MG63 (cell line): Measurements from ENCODE around the gene HSPB2. TPM values are rescaled to one million over a fixed set of nuclear protein-coding genes. Genes with fewer than 3 reads are reported as not detected.

Experiments
- DNase-seq: peaks from one replicate; pipeline ENCODE4 v3.0.0-alpha.2; 2020
- H3K27me3 ChIP-seq: fragments of 250-450 bp; sonication (Bioruptor Pico); 2 replicates; pipeline ENCODE4 v1.5.1; 2020; ENCODE audit warnings: mild to moderate bottlenecking, moderate library complexity
- H3K36me3 ChIP-seq: fragments of 250-450 bp; sonication (Bioruptor Pico); 2 replicates; pipeline ENCODE4 v1.5.1; 2020; ENCODE audit warnings: mild to moderate bottlenecking, moderate library complexity
- H3K4me3 ChIP-seq: fragments of 250-450 bp; sonication (Bioruptor Pico); 2 replicates; pipeline ENCODE4 v1.5.1; 2020; ENCODE audit warnings: mild to moderate bottlenecking, moderate library complexity
- H3K9me3 ChIP-seq: fragments of 250-450 bp; sonication (Bioruptor Pico); 2 replicates; pipeline ENCODE4 v1.5.1; 2020; ENCODE audit warnings: mild to moderate bottlenecking, moderate library complexity
- total RNA-seq: library from RNA; depleted of rRNA; stranded (reverse); fragments of >200 nt; shearing (Covaris generic); gene quantifications from 2 replicates; pipeline ENCODE4 v1.2.3, GENCODE V29; 2014; ENCODE audit warnings: low replicate concordance; rRNA removed

The HSPB2 gene
- total RNA-seq, 1 experiment from 2014 or later, result 3.8 TPM

- Histone ChIP-seq H3K36me3 (no peaks in the 10 kb centered on the region), H3K9me3 (no peaks in the 10 kb centered on the region), H3K4me3 (no peak overlapping the region), H3K27me3 (no peaks in the 10 kb centered on the region)
- DNase-seq, result no peak
Observed at GRCh38 chr11:111946499-111946898, 34.0 kb downstream of the HSPB2 start.

GRCh38 chr11:111947143-111947542 lies 34.6 kb downstream of the HSPB2 start:
- H3K36me3 ChIP-seq, result no peaks in the 10 kb centered on the region
- H3K9me3 ChIP-seq, result no peaks in the 10 kb centered on the region
- H3K27me3 ChIP-seq, result no peaks in the 10 kb centered on the region
- no peak overlapping the region for H3K4me3 ChIP-seq
- no peak for DNase-seq

- Histone ChIP-seq H3K9me3 (no peaks in the 10 kb centered on the region), H3K27me3 (no peaks in the 10 kb centered on the region), H3K4me3 (no peak overlapping the region), H3K36me3 (no peaks in the 10 kb centered on the region)
- DNase-seq, result no peak
Observed at GRCh38 chr11:111949519-111950426, 37.2 kb downstream of the HSPB2 start.

GRCh38 chr11:111951565-111951964 lies 39.0 kb downstream of the HSPB2 start:
- H3K36me3 ChIP-seq, result no peaks in the 10 kb centered on the region
- H3K4me3 ChIP-seq, result no peak overlapping the region
- no peak for DNase-seq
- no peaks in the 10 kb centered on the region for H3K9me3 ChIP-seq
- H3K27me3 ChIP-seq, result no peaks in the 10 kb centered on the region

GRCh38 chr11:111954154-111954553 lies 41.6 kb downstream of the HSPB2 start:
- DNase-seq, result no peak
- Histone ChIP-seq H3K36me3 (no peaks in the 10 kb centered on the region), H3K27me3 (no peaks in the 10 kb centered on the region), H3K4me3 (no peak overlapping the region), H3K9me3 (no peaks in the 10 kb centered on the region)

- no peaks in the 10 kb centered on the region for H3K36me3 ChIP-seq
Observed at GRCh38 chr11:111957663-111958444, 45.3 kb downstream of the HSPB2 start.

GRCh38 chr11:111960916-111961315 lies 48.4 kb downstream of the HSPB2 start:
- no peak for DNase-seq
- Histone ChIP-seq H3K36me3 (no peaks in the 10 kb centered on the region; the same call in 1 of the 2 replicates), H3K9me3 (no peaks in the 10 kb centered on the region), H3K27me3 (no peaks in the 10 kb centered on the region), H3K4me3 (no peak overlapping the region)

More at GRCh38 chr11:111957663-111958444, 45.3 kb downstream of the HSPB2 start:
- no peak overlapping the region for H3K4me3 ChIP-seq
- H3K9me3 ChIP-seq, result no peaks in the 10 kb centered on the region
- DNase-seq, result no peak
- H3K27me3 ChIP-seq, result no peaks in the 10 kb centered on the region

DNA sequence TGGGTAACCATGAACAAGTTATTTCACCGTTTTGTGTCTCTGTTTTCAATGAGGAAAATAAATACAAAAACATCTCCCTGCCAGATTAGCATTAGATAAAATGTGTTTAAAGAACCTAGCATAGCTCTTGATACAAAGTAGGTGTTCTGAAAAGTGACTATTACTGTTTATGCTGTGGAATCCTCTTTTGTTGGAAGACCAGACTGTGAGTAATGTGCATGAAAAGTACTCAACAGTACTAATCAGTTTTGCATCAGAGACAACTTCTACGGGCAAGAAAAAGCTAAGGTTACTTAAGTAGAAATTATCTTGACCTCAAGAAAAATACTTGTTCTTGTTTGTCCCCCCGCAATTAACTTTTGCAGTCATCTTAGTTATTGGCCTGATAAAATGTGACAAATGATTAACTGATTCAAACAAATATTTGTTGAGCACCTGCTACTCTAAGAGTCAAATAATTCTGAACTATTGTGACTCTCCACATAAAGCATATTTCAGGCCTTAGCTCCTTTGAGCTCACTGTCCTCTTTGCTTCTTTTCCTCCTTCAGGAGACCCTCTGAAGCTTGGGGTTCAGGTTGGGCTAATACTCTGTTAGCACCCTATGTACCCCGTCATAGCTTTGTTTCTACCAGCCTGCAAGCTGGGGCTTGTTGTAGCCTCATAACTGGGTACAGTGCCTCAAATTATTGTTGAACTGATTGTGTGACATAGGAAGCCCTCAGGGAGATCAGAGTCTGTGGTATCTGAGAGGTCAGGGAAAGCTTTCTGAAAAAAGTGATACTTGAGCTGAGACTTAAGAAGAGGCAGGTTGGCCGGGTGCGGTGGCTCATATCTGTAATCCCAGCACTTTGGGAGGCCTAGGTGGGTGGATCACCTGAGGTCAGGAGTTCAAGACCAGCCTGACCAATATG lies 49.1 kb downstream of the HSPB2 start:
- Histone ChIP-seq H3K9me3 (no peaks in the 10 kb centered on the region), H3K4me3 (no peak overlapping the region), H3K36me3 (no peaks in the 10 kb centered on the region; the same call in 1 of the 2 replicates), H3K27me3 (no peaks in the 10 kb centered on the region)
- no peak for DNase-seq

Other genes with a start within 250 kb of the HSPB2 start
- 16.1 TPM in 2 replicates for gene PPP2R1B, start 146.3 kb upstream of the HSPB2 start, total RNA-seq
- gene ALG9, start 41.2 kb upstream of the HSPB2 start, total RNA-seq, result 16.4 and 23.6 TPM in 2 replicates
- 2.3 and 2.5 TPM in 2 replicates for gene FDXACB1, start 33.6 kb upstream of the HSPB2 start, total RNA-seq
- gene CFAP68, start 33.2 kb upstream of the HSPB2 start, total RNA-seq, result 11.3 and 27.4 TPM in 2 replicates
- 0.67 and 15.7 TPM in 2 replicates for gene CRYAB, start 964 bp upstream of the HSPB2 start, total RNA-seq
- gene C11orf52, start 6.2 kb downstream of the HSPB2 start, total RNA-seq, result not detected in 2 replicates
- gene DIXDC1, start 24.6 kb downstream of the HSPB2 start, total RNA-seq, result 5.2 and 7.0 TPM in 2 replicates
- 33.1 and 39.8 TPM in 2 replicates for gene DLAT, start 112.7 kb downstream of the HSPB2 start, total RNA-seq
- gene PIH1D2, start 161.3 kb downstream of the HSPB2 start, total RNA-seq, result 4.9 and 14.6 TPM in 2 replicates
- 27.8 and 56.9 TPM in 2 replicates for gene NKAPD1, start 161.6 kb downstream of the HSPB2 start, total RNA-seq
- gene TIMM8B, start 174.0 kb downstream of the HSPB2 start, total RNA-seq, result 38.3 and 47.0 TPM in 2 replicates
- gene SDHD, start 174.1 kb downstream of the HSPB2 start, total RNA-seq, result 188 and 203 TPM in 2 replicates